ENCODE results near the gene FSTL3. TPM values are rescaled to one million over a fixed set of nuclear protein-coding genes. Genes with fewer than 3 reads are reported as not detected.

Gene FSTL3
- total RNA-seq, 1 experiment from 2014 or later = 40.9 TPM

GRCh38 chr19:723714-724113 lies 47.5 kb downstream of the FSTL3 start:
- no peak for TF ChIP-seq CTCF (conservative IDR thresholded peaks at IDR 0.05)
- no peak for TF ChIP-seq EZH2 (IDR thresholded peaks at IDR 0.05; ENCODE audit: low read depth)
- no peaks in the 10 kb centered on the region for H3K9me2 ChIP-seq (ENCODE audit: insufficient read depth)
- peaks cover 3% of the 10 kb centered on the region; the same call in 1 of the 2 replicates for H3K27me3 ChIP-seq (ENCODE audit: insufficient read depth, low read depth)
- ChIA-PET CTCF (no interaction called here), POLR2A (ENCODE audit: unreplicated experiment) (no interaction called here)
- H3K36me3 ChIP-seq (ENCODE audit: low read depth) = no peaks in the 10 kb centered on the region
- BruUV-seq (replicated peaks) = no TSS peak
- H3K79me2 ChIP-seq (ENCODE audit: low read depth) = no peaks in the 10 kb centered on the region
- no peaks in the 10 kb centered on the region for H3F3A ChIP-seq (ENCODE audit: insufficient read depth, low read depth)
- no peaks in the 10 kb centered on the region for H3K9me3 ChIP-seq (ENCODE audit: insufficient read depth, low read depth)
- H3K4me2 ChIP-seq = no peak overlapping the region
- no peak overlapping the region for H3K4me3 ChIP-seq
- intact Hi-C loops (cut with micrococcal nuclease; ENCODE audit: unreplicated experiment) = no loop called here
- no peak overlapping the region for H3K27ac ChIP-seq
- H3K4me1 ChIP-seq (replicated peaks; ENCODE audit: insufficient read depth) = no peaks in the 10 kb centered on the region
- no peaks in the 10 kb centered on the region for H4K20me1 ChIP-seq (ENCODE audit: insufficient read depth)
- DNase-seq = no peak
- H2AFZ ChIP-seq = no peak overlapping the region

GRCh38 chr19:725461-726089 lies 49.4 kb downstream of the FSTL3 start:
- Histone ChIP-seq H3F3A (ENCODE audit: insufficient read depth, low read depth) (no peaks in the 10 kb centered on the region), H4K20me1 (ENCODE audit: insufficient read depth) (no peaks in the 10 kb centered on the region), H3K9me2 (ENCODE audit: insufficient read depth) (no peaks in the 10 kb centered on the region), H2AFZ (no peak overlapping the region), H3K36me3 (ENCODE audit: low read depth) (no peaks in the 10 kb centered on the region), H3K27ac (no peak overlapping the region), H3K9me3 (ENCODE audit: insufficient read depth, low read depth) (no peaks in the 10 kb centered on the region), H3K4me1 (replicated peaks; ENCODE audit: insufficient read depth) (no peaks in the 10 kb centered on the region), H3K79me2 (ENCODE audit: low read depth) (no peaks in the 10 kb centered on the region), H3K27me3 (ENCODE audit: insufficient read depth, low read depth) (peaks cover 3% of the 10 kb centered on the region; the same call in 1 of the 2 replicates), H3K4me3 (no peak overlapping the region), H3K4me2 (no peak overlapping the region)
- no TSS peak for BruUV-seq (replicated peaks)
- intact Hi-C loops (cut with micrococcal nuclease; ENCODE audit: unreplicated experiment) = no loop called here
- TF ChIP-seq CTCF (conservative IDR thresholded peaks at IDR 0.05) (no peak), EZH2 (IDR thresholded peaks at IDR 0.05; ENCODE audit: low read depth) (no peak)
- ChIA-PET CTCF (no interaction called here), POLR2A (ENCODE audit: unreplicated experiment) (no interaction called here)
- no peak for DNase-seq

DNA sequence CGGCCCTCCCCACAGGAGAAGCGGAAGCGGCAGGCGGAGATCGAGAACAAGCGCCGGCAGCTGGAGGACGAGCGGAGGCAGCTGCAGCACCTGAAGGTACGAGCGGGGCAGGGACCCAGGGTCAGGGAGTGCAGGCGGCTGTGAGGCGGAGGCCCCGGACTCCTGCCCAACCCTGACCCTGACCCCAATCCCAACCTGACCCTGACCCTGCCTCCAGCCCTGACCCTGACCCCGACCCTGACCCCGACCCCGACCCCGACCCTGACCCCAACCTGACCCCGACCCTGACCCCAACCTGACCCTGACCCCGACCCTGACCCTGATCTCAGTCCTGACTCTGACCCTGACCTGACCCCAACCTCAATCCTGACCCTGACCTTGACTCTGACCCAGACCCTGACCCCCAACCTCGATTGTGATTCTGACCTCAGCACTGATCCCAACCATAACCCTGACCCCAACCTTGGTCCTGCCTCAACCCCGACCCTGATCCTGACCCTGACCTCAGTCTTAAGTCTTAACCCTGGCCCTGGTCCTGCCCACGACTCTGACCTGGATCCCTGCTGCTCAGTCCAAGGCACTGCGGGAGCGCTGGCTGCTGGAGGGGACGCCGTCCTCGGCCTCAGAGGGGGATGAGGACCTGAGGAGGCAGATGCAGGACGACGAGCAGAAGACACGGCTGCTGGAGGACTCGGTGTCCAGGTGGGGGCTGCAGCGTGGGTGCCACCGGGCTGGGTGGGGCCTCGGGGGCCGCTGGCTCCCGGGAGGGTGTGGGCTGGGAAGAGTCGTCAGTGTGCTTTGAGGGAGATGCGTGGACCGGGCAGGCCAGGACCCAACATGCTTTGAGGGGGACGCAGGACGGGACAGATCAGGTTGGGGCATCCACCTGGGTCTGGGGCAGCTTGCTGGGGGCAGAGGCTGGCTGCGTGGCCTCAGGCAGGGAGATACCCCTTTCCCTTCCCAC lies 51.1 kb downstream of the FSTL3 start:
- no peaks in the 10 kb centered on the region for H3K36me3 ChIP-seq (ENCODE audit: low read depth)
- no peaks in the 10 kb centered on the region for H4K20me1 ChIP-seq (ENCODE audit: insufficient read depth)
- no peaks in the 10 kb centered on the region for H3K27me3 ChIP-seq (ENCODE audit: insufficient read depth, low read depth)
- ChIA-PET CTCF (no interaction called here), POLR2A (ENCODE audit: unreplicated experiment) (no interaction called here)
- no peak for DNase-seq
- no peaks in the 10 kb centered on the region for H3K4me1 ChIP-seq (replicated peaks; ENCODE audit: insufficient read depth)
- H3F3A ChIP-seq (ENCODE audit: insufficient read depth, low read depth) = peaks cover 6% of the 10 kb centered on the region; the same call in 1 of the 2 replicates
- intact Hi-C loops (cut with micrococcal nuclease; ENCODE audit: unreplicated experiment) = no loop called here
- no peak overlapping the region for H3K27ac ChIP-seq
- no peak overlapping the region for H2AFZ ChIP-seq
- BruUV-seq (replicated peaks) = no TSS peak
- H3K9me3 ChIP-seq (ENCODE audit: insufficient read depth, low read depth) = no peaks in the 10 kb centered on the region
- H3K9me2 ChIP-seq (ENCODE audit: insufficient read depth) = no peaks in the 10 kb centered on the region
- no peaks in the 10 kb centered on the region for H3K79me2 ChIP-seq (ENCODE audit: low read depth)
- H3K4me2 ChIP-seq = no peak overlapping the region
- TF ChIP-seq EZH2 (IDR thresholded peaks at IDR 0.05; ENCODE audit: low read depth) = no peak
- no peak for TF ChIP-seq CTCF (conservative IDR thresholded peaks at IDR 0.05)
- no peak overlapping the region for H3K4me3 ChIP-seq

Measured in PC-9 (cell line).